Measurements from ENCODE around the gene CYP27A1. TPM values are rescaled to one million over a fixed set of nuclear protein-coding genes. Genes with fewer than 3 reads are reported as not detected.

The CYP27A1 gene
- total and polyA plus RNA-seq, 12 donors, result 29.1 to 124 (median 81.0) TPM

GRCh38 chr2:218816561-218817011 lies 34.6 kb downstream of the CYP27A1 start:
- TF ChIP-seq, protein P1, sequence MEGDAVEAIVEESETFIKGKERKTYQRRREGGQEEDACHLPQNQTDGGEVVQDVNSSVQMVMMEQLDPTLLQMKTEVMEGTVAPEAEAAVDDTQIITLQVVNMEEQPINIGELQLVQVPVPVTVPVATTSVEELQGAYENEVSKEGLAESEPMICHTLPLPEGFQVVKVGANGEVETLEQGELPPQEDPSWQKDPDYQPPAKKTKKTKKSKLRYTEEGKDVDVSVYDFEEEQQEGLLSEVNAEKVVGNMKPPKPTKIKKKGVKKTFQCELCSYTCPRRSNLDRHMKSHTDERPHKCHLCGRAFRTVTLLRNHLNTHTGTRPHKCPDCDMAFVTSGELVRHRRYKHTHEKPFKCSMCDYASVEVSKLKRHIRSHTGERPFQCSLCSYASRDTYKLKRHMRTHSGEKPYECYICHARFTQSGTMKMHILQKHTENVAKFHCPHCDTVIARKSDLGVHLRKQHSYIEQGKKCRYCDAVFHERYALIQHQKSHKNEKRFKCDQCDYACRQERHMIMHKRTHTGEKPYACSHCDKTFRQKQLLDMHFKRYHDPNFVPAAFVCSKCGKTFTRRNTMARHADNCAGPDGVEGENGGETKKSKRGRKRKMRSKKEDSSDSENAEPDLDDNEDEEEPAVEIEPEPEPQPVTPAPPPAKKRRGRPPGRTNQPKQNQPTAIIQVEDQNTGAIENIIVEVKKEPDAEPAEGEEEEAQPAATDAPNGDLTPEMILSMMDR (IDR thresholded peaks at IDR 0.05), result no peak
- no peak for TF ChIP-seq POLR2A (IDR thresholded peaks at IDR 0.05)
- Histone ChIP-seq H3K36me3 (replicated peaks in 1 of 2) (peaks cover 0 to 47% of the 10 kb centered on the region in 2 donors), H3K4me3 (no peak overlapping the region), H3K27me3 (no peaks in the 10 kb centered on the region), H3K4me1 (replicated peaks in 1 of 2) (no peaks in the 10 kb centered on the region), H3K9me3 (replicated peaks in 1 of 3) (no peaks in the 10 kb centered on the region), H3K27ac (no peak overlapping the region)
- WGBS, 4 donors, result 72 to 97% (median 93%) methylated on average over 2 of the region's 2 CpGs
- DNase-seq, result peak in 1 of 7 donors; percentile 11
- intact Hi-C loops (cut with DNase I), result no loop called here

DNA sequence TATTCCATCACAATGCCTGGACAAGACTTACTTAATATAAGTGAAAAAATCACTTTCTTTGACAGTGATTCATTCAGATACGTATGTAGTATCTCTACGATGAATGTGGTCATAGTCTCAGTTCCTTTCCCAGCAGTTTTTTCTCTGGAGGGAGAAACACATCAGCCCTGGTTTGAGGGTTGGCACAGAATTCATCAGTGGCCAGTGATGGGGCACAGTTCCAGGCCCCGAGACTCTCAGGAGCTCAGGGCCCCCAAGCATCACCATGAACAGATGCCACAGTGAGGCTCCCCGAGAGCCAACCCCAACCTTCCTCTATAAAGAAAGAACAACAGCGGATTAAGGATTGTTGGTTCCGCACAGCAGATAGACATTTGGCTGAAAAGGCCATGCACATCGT lies 37.1 kb downstream of the CYP27A1 start:
- Histone ChIP-seq H3K27ac (no peak overlapping the region), H3K4me1 (replicated peaks in 1 of 2) (no peaks in the 10 kb centered on the region), H3K36me3 (replicated peaks in 1 of 2) (peaks cover 0 to 27% of the 10 kb centered on the region in 2 donors), H3K9me3 (replicated peaks in 1 of 3) (no peaks in the 10 kb centered on the region), H3K27me3 (no peaks in the 10 kb centered on the region), H3K4me3 (no peak overlapping the region)
- intact Hi-C loops (cut with DNase I), result no loop called here
- 85 to 95% (median 92%) methylated on average over 7 of the region's 7 CpGs for WGBS, 4 donors
- TF ChIP-seq, protein P1 (IDR thresholded peaks at IDR 0.05), result no peak
- no peak for TF ChIP-seq POLR2A (IDR thresholded peaks at IDR 0.05)
- peak in 1 of 7 donors; percentile 14 for DNase-seq

DNA sequence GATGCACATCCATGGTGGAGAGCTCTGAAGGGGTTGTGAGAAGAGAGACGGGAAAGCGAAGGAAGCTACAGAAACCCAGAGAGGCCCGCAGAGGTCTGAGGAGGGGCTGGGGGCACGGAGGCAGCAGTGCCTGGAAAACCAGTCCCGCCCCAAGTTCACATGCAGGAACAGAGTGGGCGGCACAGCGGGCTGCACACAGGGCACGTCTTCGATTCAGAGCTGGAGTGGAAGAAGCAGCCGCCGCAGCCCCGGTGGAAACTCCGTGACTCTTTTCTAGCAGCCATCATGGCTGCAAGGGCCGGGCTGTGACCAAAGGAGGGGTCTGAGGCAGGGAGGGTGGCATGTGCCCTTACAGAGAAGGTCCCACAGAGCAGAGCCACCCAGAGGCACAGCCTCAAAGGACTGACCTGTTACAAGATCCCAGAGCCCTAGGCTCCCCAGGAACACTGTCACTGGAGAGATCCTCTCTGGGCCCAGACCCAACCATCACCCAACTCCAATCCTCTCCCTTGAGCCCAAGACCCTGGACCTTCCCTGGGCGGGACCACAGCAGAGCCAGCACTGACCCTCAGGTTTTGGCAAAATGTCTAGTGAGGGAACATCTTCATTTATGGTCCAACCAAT lies 38.9 kb downstream of the CYP27A1 start:
- Histone ChIP-seq H3K4me3 (no peak overlapping the region), H3K27ac (no peak overlapping the region), H3K4me1 (replicated peaks in 1 of 2) (no peaks in the 10 kb centered on the region), H3K9me3 (replicated peaks in 1 of 3) (no peaks in the 10 kb centered on the region), H3K36me3 (replicated peaks in 1 of 2) (peaks cover 0 to 12% of the 10 kb centered on the region in 2 donors), H3K27me3 (no peaks in the 10 kb centered on the region)
- intact Hi-C loops (cut with DNase I), result no loop called here
- TF ChIP-seq, protein P1 (IDR thresholded peaks at IDR 0.05), result no peak
- no peak for TF ChIP-seq POLR2A (IDR thresholded peaks at IDR 0.05)
- 92 to 98% (median 94%) methylated on average over 14 to 15 of the region's 15 CpGs for WGBS, 4 donors
- DNase-seq, result peak in 1 of 7 donors; percentile 14

DNA sequence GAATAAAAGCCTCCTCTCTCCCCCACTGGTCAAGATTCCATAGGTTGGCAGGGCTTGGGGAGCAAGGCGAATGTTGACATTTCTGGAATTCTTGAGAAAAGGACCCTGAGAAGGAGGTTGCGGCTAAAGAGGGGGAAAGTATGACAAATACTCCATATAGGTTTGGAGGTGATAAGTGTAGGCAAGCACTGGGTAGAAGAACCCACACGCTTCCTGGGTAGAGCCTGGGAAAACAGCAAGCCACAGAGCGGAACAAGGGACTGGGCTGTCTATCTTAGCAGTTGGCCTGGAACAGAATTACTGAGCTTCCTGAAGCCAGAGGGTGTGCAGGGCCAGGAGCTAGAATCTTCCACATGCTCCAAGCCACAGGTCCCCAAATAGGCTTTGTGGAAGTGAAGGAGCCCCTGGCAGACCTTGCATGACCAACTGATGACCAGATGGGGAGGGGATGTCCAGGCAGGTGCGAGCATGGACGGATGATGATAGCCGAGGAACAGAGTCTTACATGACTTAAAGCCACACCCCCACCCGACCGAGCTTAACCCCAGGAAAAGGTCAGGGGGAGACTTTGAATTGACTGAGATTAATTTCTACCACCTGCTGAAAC lies 39.8 kb downstream of the CYP27A1 start:
- Histone ChIP-seq H3K4me1 (replicated peaks in 1 of 2) (no peaks in the 10 kb centered on the region), H3K27ac (no peak overlapping the region), H3K9me3 (replicated peaks in 1 of 3) (no peaks in the 10 kb centered on the region), H3K4me3 (no peak overlapping the region), H3K27me3 (no peaks in the 10 kb centered on the region), H3K36me3 (replicated peaks in 1 of 2) (peaks cover 0 to 12% of the 10 kb centered on the region in 2 donors)
- intact Hi-C loops (cut with DNase I), result no loop called here
- TF ChIP-seq POLR2A (IDR thresholded peaks at IDR 0.05), result no peak
- TF ChIP-seq, protein P1 (IDR thresholded peaks at IDR 0.05), result no peak
- 71 to 81% (median 77%) methylated on average over 9 of the region's 9 CpGs for WGBS, 4 donors
- no peak for DNase-seq
